CD4-positive, alpha-beta T cell treated with Interleukin-4 for 1 hour (primary cell): Measurements from ENCODE around the gene MYO19.

Experiments
- DNase-seq, 2 donors: peaks; one replicate each; pipeline ENCODE4 v3.0.0-alpha.2; 2020 to 2022

MYO19 gene

DNA sequence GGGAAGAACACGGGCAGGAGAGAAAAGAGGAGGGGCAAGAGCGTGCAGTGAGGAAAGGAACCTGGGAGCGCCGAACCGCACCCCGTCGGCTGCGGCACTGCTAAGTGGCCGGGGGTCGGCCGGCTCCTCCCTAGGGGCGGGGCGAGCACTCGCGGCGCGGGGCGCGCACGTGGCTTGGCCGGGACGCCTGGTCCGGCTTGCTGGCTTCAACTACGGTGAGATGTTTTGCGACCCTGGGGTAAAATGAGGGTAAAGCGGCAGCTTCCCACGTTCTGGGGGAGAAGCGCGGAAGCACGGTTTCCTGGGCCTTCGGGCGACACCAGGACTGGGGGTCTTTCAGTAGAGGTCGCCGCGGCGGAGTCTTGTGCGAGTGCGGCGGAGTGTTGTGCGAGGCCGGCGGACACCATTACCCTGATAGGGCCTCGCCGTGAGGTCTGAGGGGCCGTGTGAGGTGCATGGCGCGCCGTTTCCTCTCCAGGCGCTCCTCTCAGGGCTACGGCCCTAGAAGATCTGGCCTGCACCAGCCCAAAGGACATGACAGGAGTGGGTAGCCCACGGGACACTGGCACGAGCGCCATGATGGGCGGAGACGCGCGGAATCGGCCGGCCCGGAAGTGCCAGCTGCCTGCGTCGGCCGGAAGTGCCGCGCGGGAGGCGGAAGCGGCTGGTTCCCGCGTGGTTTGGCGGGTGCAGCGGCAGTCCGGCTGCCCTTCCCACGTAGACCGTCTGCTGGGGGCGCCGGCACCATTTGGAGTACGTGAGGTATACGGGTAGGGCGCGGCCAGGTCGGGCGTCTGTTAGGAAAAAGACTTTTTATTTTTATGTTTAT lies at the start of gene MYO19, which contains the start of gene PIGW:
Gene MYO19 (minus strand): TSS at position 29 of the 829 bp plus-strand sequence. CDS start 2,330 bp downstream, outside the sequence.
Gene PIGW (plus strand): TSS at position 148 of the 829 bp plus-strand sequence. CDS start 2,115 bp downstream, outside the sequence.
- peak; percentile 87 to 88 for DNase-seq

GRCh38 chr17:36583787-36584186 lies 49.1 kb upstream of the MYO19 start:
- no peak for DNase-seq

DNA sequence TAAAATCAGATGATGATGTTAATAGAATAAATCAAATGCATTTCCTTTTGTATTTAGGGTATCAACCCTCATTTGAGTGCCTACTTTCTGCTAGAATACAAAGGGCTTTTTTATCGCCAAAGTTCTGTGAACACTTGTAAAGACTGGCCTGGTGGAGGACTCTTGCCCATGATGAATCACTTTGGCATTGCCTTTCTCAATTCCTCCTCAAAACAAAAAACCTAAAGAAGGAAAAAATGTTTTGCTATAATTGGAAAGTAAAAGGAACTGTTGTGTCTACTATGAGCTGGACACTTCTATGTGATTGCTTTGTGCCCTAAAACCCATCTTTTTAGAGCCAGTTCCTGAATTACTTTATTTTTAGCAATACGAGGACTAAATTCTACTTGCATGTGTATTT lies 44.0 kb upstream of the MYO19 start:
- no peak for DNase-seq

DNA sequence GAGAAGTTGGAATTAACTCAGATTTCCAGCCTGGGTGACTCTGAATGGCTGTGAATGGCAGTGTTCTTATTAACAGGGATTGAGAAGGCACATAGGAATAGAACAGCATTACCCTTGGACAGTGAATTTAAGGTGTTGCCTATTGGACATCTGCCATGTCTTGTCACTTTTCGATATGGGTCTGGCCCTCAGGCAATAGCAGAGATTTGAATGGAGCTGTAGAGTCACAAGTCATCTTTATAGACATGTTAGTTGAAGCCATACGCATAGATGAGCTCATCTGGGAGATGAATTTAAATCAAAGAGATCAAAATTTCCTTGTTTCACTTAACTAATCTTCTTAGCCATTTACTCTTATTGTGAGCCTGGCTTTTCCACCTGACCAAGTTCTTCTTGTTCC lies 42.1 kb upstream of the MYO19 start:
- no peak for DNase-seq

GRCh38 chr17:36575028-36575427 lies 40.4 kb upstream of the MYO19 start:
- DNase-seq: no peak

GRCh38 chr17:36566081-36566480 lies 31.4 kb upstream of the MYO19 start:
- no peak for DNase-seq

DNA sequence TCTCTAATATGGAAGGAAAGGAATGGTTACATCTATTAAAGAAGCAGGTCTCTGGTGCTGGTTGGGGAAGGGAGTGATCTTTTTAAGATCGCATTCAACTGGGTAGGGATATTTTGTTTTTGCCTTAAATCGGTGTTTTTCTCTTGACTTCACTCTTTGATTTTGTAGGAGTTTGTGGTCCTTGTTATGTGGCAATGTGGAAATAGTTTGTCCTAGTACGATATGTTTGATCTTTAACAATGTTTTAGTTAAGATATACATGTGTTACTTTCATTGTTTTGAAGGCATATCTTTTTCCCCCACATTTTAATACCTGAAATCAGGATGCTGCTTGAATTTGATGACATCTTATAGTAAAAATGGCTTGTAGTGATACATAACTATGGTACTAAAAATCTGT lies 18.8 kb upstream of the MYO19 start:
- DNase-seq: no peak

- peak in 1 of 2 donors; percentile 46 for DNase-seq
These were observed 16.1 kb upstream of the MYO19 start for GRCh38 chr17:36550491-36551417.

DNA sequence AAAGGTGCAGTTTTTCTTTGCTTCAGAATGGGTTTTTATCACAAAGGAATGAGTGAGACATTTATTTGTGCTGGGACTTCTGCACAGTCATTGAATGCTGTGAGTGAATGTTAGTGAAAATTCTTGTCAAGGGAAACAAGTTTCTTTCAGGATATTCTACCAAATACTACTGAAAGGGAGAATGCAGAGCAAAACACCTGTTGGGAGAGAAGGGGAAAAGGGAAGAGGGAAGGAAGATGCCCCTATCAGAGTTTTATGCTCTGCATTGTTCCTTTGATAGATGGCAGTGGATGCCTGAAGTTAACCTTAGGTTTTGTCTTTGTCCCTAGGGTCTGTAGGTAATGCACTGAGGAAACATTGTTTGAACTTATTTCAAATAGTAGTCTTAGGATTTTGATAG lies 13.1 kb upstream of the MYO19 start:
- no peak for DNase-seq

- peak in 1 of 2 donors; percentile 22 for DNase-seq
These were observed 11.9 kb upstream of the MYO19 start for GRCh38 chr17:36546418-36547093.

- peak; percentile 97 to 98 for DNase-seq
These were observed 11.1 kb upstream of the MYO19 start for GRCh38 chr17:36545465-36546417.

DNA sequence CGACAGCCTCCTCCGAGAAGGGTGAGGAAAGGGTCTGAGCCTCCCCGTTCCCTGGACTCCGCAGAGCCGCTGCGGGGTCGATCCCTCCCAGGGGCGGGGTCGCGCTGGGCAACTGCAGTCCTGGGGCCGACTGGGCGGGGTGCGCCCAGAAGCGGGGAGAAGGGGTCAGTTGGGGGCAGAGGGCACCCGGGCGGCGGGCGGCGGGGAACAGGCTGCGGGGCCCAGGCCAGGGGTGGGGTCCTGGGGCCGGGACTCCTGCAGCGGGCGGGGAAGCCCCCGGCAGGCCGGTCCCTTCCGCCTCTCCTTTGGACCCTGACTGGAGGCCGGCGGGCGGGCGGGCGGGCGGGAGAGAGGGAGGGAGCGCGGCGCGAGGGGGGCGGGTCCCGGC lies 10.4 kb upstream of the MYO19 start:
- DNase-seq: no peak

- peak; percentile 92 to 94 for DNase-seq
These were observed 9.8 kb upstream of the MYO19 start, which contains the start of gene GGNBP2 for GRCh38 chr17:36544307-36545076. TSS of gene GGNBP2 (plus strand) at chr17:36544919. CDS start at chr17:36545725, 806 bp downstream.

DNA sequence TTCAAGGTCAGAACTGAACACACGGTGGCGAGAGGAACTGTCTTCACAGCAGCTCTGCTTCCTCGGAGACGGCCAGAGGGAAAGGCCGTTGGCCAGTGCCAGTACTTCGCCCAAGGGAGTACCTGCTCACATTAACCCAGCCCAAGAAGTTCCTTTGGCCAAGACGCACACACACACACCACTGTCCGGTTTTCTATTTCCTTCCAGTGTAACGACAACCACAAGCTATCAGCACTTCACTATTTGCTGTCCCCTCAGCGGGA lies 9.3 kb upstream of the MYO19 start:
- DNase-seq: peak in 1 of 2 donors; percentile 37

DNA sequence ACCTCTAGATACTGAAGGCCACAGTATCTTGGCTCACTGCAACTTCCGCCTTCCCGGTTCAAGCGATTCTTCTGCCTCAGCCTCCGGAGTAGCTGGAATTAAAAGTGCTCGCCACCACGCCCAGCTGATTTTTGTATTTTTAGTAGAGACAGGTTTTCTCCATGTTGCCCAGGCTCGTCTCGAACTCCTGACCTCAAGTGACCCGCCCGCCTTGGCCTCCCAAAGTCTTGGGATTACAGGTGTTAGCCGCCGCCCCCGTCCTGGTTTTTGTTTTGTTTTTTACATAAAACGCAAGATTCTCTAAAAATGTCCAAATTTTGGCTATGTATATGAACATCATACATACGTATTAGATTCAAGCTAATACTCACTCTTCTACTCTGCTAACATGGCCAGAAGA lies 8.1 kb upstream of the MYO19 start:
- DNase-seq: no peak

GRCh38 chr17:36540696-36541095 lies 6.0 kb upstream of the MYO19 start:
- DNase-seq: no peak

GRCh38 chr17:36535669-36536081 lies 1.0 kb upstream of the MYO19 start:
- no peak for DNase-seq

DNA sequence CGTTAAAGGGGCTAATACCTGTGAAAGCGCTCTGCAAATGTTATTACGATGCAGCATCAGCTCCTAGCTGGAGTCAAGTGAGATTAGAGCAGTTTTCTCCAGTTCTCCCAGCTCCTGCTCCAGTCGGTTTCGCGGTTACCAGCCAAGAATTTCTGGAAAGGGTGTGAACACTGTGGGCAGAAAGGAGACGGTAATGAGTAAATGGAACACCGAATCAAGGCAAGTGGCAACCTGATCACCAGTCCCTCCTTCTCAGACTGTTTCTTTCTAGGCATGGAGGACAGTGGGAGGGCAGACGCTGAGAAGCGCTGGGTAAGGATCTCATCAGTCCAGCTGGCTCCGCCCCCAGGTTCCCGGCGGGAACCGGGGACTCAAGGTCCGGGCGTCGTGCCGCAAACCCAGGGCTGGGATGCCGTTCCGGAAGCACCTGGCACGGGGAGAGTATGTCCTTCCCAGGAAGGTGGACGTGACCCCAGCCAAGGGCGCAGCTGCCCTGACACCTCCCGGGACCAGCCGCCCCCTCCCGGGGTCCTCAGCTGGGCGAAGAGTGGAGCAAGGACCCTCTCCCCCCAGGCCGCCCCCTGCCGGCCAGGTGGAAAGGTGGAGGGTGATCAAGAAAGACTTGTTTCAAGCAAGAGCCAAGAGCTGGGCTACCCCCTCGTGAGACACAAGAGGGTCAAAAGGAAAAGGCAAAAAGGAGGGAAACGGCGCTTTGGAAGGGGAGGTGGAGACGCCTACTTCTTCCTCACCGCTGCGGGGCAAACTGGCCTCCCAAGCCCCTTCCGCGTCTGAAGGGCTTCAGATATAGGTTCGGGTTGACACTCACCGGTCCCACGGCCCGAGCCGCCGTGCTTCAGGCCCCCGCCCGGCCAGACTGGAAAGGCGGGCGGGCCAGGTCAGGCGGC lies 481 bp downstream of the MYO19 start:
- DNase-seq: peak; percentile 56 to 63

DNA sequence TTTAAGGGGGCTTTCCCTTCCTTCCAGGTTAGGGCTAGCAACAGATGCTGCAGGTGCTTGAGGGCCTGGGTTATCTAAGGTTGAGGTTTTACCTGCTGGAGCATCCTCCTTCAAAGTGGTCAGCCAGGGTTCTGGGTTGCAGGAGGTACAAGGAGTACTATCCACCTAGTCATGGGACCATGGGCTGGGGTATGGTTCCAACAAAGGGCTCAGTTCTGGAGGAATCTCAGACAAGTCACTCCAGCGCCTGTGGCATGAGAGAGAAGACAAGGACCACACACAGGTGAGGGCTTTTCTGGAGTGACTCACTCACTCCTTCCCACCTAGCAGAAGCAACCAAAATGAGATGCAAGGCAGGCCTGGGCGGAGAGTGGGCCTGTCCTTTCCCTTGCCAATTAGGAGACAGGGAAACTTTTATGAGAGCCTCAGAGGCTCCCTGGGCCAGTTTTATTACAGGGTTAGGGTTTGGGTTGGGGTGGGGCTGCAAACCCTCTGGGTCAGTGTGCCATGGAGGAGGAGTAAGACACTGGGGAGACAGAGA lies 2.2 kb downstream of the MYO19 start:
- DNase-seq: no peak

GRCh38 chr17:36529121-36529520 lies 5.5 kb downstream of the MYO19 start:
- DNase-seq: no peak
